RPMI7951 (cell line): ENCODE results near the gene NDUFA11. TPM values are rescaled to one million over a fixed set of nuclear protein-coding genes. Genes with fewer than 3 reads are reported as not detected.

Experiments
- DNase-seq: peaks from one replicate; pipeline ENCODE4 v3.0.0-alpha.2; 2012; ENCODE audit warnings: low read depth
- total RNA-seq: library from RNA; depleted of rRNA; stranded (reverse); fragments of >200 nt; shearing (Covaris generic); gene quantifications from 2 replicates; pipeline ENCODE4 v1.2.3, GENCODE V29; 2014

Gene NDUFA11
- total RNA-seq, 1 experiment from 2014 or later = 521 TPM

DNA sequence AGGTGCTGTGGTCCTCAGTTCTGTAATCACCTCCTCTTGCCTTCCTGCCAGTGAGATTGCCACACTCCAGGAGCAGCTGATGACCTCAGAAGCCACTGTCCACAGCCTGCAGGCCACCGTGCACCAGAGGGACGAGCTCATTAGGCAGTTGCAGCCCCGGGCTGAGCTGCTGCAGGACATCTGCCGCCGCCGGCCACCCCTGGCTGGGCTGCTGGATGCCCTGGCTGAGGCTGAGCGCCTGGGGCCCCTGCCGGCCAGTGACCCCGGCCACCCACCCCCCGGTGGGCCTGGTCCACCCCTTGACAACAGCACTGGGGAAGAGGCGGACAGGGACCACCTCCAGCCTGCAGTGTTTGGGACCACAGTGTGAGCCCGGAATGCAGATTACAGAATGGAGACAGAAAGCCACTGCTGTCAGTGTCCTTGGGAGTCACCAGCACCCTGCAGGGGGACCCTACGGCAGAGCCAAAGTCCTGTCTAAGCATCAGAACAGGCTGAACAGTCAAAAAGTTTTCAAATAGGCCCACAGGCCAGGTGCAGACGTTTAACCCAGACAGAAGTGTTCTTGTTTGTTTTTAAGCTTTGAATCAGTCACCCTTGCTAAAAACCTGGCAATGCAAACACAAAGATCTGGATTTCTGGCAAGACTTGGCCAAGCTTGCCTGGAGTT lies 5.3 kb upstream of the NDUFA11 start:
- no peak for DNase-seq

DNA sequence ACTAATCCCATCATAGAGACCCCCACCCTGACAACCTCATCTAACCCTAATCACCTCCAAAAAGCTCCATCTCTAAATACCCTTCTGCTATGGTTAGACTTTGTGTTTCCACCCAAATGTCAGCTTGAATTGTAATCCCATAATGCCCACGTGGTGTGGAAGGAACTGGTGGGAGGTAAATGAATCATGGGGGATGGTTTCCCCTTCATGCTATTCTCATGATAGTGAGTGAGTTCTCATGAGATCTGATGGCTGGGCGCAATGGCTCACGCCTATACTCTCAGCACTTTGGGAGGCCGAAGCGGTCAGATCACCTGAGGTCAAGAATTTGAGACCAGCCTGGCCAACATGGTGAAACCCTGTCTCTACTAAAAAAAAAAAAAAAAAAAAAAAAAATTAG lies 3.7 kb upstream of the NDUFA11 start:
- no peak for DNase-seq

DNA sequence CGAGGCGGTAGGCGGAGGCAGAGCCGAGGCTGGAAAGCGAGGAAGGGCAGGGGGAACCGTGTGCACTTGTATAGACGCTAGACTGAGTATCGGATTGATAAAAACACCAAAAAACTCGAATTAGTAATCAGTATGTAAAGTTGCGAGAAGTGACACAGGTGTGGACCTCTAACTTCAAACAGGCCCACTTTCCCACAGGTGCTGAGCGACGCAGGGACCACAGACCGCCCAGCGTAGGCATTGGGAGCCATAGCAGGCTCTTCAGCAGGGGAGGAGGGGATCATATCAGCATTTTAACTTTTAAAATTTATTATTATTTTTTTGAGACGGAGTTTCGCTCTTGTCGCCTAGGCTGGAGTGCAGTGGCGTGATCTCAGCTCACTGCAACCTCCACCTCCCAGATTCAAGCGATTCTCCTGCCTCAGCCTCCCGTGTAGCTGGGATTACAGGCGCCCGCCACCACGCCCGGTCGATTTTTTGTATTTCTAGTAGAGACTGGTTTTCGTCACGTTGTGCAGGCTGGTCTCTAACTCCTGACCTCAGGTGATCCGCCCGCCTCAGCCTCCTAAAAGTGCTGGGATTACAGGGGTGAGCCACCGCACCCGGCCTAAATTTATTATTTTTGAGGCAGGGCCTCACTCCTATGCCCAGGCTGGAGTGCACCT lies 1.7 kb upstream of the NDUFA11 start:
- no peak for DNase-seq

DNA sequence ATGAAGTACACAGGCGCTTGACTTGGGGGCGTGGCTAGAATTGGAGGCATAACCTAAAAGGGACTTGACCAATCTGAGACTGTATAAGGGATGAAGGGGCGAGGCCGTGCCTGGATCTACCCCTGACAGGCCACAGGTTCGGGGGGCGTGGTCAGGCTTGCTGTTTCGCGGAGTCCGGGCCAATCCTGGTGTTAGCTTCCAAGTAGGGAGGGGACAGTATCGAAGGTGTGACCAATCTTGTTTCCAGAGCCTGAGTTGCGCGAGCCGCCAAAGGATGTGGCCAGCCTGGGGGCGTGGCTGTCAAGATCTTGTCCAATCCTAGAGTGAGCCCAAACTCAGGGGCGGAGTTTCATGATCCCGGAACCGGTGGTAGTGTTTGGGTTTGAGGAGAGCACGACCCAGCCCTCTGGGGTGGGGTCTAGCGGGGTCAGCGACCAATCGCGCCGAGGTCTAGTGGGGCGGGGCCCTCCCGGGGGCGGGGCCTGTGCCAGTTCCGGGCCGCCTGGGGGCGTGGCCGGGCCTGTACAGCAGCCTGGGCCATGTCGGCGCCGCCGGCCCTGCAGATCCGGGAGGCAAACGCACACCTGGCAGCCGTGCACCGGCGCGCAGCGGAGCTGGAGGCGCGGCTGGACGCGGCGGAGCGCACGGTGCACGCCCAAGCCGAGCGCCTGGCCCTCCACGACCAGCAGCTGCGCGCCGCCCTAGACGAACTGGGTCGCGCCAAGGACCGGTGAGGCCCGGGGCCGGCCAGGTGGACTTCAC lies 943 bp upstream of the NDUFA11 start, which contains the start of gene VMAC:
VMAC (plus strand) TSS at position 521 of the 762 bp plus-strand sequence; CDS start at position 540, 19 bp downstream.
- DNase-seq = peak; percentile 100

DNA sequence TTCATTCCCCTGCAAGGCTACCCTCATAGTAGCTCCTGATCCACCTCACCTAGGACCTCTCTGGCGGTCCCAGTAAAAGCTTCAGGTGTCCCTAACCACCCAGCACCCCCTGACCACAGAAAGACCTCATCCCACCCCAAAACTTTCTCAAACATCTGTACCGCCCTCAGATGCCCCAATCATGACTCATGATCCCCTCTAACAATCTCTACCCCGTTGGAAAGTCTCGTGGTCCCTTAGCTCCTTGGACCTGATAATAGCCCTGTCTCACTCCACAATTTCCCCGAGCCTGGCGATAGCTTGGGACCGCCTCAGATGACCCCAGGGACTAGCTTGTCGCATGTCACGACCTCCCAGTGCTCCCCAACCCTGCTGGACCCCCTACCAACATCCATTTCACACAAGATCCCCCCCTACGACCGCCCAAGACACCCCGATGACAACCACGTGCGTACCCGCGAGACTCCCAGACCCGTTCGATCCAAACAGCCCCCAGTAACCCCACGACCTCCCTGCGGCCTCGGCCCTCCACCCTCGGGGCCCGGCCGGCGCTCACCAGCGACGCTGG lies 450 bp downstream of the NDUFA11 start:
- peak; percentile 58 for DNase-seq

DNA sequence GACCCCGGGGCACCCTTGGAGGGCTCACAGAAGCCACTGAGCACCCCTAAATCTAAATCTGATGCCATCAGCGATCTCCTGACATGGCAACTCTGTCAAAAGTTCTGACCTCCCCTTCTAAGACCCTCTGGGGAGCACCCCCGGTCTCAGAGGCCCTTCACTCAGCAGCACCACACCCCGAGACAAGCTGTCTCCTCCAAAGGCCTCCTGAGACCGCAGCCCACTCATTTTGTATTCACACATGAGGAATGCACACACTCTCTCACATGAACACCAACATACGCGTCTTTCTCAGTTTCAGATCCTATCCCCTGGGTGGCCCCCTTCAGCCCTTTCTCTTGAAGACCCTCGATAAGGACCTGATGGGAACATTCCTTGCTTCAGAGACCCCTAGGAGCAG lies 2.6 kb downstream of the NDUFA11 start:
- DNase-seq = no peak

DNA sequence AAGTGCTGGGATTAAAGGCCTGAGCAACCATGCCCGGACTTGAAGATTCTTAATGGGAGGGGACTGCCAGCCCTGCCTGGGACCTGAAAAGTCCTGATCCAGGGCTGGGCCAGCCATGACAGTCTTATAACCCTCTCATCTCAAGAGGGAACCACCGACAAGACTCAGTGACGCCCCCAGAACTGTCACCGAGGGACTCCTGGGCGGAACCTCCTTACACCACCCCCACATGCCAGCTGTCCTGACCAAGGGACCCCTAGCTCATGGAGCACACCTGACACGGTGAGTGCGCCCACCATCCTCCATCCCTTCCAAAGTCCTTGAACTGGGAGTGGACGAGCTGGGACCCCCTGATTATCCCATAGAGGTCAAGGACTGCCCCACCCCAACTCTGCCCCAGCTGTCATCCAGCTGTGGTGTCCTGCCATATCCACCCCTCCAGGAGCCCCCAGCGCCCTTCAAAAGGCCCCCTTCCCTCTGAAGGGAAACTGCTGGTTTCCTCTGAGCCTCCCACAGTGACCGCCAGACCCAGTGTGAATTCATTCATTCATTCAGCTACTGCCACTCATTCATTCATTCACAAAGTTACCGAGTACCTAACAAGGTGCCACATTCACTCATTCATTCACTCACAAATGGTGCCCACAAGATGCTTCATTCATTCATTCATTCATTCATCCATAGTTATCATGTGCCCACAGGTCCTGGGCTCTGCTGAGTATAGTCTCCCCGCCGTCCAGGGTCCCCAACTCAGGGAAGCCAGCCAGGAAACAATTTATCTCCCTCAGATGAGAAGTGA lies 3.7 kb downstream of the NDUFA11 start:
- no peak for DNase-seq

DNA sequence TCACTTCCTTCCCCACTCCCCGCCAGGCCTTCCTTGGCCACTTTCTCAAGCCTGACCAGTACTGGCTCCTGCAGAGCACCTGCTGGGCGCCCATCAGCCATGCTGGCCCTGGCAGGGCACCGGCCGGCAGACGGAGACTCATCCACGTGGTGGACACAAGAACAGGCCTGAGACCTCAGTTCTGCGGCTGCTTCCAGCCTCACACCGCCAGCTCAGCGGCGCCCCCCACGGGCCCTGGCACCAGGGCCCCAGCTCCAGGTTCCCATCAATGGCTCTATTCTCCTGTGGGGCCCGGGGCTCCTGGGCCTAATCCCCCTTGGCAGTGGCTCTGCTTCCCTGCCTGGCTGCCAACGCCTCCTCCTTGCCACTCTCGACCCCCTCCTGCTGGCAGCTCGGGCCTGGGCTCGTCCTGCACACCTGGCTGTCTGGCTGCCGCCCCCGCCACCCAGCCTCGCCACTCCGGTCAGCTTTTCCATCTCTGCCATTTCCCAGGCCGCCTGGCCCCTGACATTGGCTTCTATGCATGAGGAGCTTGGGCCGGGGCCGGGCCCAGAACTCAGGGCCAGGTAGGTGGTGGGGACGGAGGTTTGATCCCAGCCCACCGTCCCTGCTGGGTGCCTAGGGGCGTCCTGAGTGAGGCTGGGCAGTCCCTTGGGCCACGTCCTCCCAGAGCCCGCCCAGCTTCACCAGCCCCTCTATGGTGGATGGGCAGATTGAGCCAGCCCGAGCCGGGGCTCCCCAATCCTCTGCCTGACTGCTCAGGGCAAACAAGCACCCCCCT lies 6.2 kb downstream of the NDUFA11 start:
- no peak for DNase-seq

DNA sequence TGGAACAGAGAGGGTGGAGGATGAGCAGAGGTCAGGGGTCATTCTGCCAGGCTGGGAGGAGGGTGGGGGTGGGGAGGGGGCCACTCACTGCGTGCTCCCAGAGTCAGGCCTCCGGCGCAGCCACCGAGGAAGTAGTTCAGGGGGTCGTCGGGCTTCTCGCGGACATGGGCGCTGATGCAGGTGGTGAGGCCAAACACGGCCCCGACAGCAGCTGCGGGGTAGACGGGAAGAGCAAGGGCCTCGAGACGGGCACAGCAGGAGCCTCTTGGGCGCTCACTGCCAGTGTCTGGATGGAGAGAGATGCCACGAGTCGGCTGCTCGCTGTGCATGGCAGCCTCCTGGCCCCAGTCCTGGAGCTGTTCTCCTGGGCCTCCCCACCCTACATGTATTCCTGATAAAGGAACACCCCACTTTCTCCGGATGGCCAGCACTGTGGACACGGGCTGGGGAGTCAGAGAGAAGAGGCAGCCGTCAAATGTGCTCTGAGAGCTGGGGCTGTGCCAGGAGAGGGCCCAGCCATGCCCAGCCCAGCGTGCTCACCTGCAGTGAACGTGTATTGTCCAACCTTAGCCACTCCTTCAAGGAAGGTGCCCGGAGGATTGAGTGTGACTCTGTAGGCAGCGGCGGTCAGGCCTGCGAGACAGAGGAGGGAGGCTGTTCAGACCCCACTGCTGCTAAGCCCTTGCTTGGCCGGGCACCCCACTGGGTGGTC lies 7.1 kb downstream of the NDUFA11 start:
- no peak for DNase-seq

DNA sequence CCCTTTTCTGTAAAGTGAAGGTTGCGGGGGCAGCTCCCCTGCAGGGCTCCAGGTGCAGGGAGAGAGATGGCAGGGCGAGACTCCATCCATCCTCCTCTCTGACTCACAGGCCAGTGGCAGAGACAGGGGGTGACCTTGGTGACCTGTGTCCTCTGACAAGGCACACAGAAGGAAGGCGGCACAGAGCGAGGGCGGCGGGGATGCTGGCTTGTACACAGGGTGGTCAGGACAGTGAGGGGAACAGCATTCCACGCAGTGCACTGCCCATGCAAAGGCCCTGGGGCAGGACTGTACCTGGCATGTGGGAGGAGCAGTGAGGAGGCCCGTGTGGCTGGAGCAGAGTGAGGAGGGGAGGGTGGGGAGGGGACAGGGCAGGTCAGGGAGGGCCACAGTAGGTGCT lies 7.7 kb downstream of the NDUFA11 start:
- no peak for DNase-seq

DNA sequence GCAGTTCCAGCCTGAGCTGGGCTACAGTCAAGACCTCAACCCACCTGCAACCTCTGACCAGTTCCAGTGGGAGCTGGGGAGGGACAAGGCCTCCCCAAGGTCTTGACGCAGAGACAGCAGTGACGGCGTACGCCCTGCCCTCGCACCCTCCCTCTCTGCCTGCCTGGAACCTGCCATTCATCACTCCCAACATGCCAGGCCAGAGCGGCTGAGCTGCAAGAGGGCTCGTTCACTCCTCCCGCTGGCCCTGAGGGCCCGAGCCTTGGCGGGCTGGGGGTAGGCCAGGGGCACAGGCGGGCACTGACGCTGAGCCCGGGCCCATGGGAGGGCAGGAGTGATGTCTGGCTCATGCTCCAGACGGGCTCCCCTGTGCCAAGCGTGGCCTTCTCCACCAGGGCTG lies 8.2 kb downstream of the NDUFA11 start:
- no peak for DNase-seq

DNA sequence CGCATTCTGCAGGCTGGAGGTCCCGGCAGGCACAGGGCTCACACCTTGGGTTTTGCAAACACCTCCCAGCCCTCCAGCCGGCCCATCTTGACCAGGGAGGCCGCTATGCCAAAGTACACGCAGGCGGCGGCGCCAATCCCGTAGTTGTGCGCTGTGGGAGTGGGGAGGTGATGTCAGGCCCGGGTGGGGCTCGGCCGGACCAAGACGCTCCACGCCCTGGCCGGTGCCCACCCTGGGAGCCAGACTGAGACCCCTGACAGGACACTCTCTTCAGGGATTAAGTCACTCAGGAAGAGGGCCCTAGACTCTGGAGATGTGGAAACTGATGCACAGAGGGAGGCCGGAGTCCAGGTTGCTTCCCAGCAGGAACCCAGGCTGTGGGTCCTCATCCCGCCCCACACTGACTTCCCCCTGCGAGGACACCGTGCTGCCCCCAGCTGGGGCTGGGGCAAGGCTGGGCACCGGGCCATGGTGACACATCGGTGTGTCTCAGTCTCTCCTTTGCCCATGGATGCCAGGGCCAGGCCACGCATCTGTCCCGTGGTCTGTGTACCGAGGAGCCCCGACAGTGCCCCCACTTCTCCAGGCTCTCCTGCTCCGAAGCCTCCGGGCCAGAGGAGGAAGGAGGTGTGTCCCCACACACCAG lies 8.8 kb downstream of the NDUFA11 start:
- DNase-seq = no peak

DNA sequence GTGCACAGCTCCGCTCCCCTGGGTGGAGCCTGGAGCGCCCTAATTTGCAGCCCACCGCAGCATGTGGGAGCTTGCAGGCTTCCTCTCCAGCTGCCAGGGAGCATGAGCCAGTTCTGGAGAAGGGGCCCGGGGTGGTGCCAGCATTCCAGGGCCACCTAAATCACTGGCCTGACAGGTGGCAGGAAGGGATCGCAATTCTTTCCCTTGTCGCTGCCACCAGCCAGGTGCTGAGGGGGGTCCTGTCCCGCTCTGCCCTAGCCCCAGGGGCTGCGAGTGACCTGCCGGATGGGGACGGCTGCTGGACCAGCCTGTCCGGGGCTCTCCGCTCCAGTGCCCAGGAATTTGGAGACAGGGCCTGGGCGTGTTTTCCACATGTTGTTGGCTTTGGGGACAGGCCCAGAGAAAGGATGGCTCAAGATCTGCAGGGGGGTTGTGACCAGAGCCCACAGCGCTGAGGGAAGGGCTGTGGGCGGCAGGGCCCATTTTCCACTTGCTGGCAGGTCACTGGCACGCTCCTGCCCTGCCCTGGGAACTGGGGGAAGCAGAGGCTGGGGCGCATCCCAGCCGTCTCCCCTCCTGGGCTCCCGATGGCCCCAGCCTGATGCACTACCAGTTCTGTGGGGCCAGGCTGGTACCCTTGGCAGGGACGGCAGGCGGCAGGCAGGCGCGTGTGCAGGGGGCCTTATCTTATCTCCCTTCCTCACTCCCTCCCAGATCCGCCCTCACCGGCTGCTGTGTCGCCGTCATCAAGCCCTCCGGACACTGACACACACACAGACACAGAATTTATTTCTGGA lies 9.5 kb downstream of the NDUFA11 start:
- DNase-seq = no peak

DNA sequence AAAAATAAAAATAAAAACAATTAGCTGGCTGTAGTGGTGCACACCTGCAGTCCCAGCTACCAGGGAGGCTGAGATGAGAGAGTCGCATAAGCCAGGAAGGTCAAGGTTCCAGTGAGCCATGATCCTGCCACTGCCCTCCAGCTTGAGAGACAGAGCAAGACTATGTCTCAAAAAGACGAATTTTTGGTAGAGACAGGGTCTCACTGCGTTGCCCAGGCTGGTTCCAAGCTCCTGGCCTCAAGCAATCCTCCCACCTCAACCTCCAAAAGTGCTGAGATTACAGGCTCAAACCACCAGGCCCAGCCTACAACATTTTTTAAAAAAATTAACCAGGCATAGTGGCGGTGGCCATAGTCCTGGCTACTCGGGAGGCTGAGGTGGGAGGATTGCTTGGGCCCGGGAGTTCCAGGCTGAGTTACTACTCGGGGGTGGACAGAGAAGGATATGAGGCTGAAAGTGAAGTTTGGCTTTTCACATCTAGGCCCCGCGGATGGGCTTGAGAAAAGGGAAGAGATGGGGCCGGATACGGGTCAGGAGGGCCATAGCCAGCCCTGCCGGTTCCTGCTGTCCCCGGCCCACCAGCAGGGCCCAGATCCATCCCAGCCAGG lies 10.2 kb downstream of the NDUFA11 start:
- DNase-seq = no peak

DNA sequence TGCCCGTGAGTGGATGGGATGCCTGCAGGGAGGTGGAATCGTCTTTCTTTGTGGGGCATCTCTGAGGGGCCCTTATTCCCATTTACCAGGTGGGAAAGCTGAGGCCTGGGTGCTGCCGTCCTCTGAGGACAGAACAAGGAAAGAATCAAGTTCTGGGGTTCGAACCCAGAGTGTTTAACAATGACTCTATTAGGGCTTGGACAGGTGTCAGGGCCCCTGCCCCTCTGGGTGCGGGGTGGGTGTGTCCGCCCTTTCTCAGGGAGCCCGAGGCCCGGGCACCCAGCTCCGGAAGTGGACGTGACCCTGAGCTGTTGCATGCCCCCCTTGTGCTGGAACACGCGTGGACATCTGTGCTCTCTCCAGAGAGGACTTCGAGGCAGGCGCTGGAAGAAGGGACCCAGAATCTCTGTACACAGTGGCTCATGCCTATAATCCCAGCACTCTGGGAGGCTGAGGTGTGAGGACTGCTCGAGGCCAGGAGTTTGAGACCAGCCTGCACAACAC lies 10.8 kb downstream of the NDUFA11 start:
- DNase-seq = no peak

DNA sequence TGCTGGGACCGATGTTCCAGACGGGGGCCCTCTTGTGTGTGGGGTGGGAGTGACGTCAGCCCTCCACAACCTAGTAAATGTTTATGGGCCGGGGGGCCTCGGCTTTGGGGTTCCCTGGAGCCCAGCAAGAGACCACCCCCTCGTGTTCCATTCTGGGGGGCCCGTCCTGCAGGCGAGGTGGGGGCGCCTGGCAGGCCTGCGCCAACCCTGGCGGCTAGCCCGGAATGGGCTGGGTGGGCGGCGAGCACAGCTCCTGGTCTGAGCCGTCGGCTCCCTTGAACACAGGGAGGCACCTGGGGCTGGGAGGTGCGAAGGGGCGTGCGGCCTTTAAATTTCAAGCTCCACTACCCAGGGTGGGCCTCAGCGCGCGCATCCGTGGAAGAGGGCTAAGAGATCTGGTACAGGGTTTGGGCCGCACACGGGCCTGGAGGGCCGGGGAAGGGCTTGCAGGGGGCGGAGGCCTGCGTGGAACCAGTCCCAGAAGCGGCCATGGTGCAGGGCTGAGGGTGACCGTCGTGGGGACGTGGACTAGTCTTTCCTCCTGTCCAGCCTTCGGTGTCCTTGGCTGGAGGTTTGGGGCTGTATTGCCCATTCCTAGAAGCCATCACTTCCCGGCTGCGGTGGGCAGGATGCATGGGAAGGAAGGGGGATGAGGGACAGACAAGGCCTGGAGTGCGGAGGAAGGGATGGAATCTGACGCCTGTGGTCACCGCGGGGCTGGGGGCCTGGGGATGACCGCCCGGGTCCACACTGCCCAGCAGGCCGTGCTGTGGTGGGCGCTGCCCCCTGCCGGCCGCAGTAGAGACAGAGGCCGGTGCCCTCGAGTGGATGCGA lies 11.4 kb downstream of the NDUFA11 start:
- DNase-seq = peak; percentile 17

DNA sequence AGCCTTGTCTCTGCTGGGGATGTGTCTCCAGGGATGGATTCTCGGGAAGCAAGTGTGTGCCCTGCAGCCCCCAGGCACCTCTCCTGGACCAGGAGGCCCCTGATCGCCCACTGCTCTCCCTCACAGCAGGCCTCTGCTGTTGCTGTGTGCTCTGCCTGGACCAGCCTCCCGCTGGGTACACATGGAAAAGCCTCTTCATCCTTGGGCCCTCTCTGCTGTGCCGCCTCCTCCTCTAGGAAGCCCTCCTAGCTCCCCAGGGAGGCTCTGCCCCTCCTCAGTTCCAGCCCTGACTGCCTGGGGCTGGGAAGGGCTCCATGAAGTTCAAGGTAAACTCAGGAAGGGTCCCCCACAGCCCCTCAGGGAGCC lies 12.0 kb downstream of the NDUFA11 start:
- no peak for DNase-seq
